Measurements from ENCODE around the gene SH3RF3. TPM values are rescaled to one million over a fixed set of nuclear protein-coding genes. Genes with fewer than 3 reads are reported as not detected.

Gene SH3RF3
- total and polyA plus RNA-seq, 2 of the 13 experiments (the other 11 are each of a cell fraction or from before 2014, with no cell fraction given), result 0.04 TPM; not detected in 1

DNA sequence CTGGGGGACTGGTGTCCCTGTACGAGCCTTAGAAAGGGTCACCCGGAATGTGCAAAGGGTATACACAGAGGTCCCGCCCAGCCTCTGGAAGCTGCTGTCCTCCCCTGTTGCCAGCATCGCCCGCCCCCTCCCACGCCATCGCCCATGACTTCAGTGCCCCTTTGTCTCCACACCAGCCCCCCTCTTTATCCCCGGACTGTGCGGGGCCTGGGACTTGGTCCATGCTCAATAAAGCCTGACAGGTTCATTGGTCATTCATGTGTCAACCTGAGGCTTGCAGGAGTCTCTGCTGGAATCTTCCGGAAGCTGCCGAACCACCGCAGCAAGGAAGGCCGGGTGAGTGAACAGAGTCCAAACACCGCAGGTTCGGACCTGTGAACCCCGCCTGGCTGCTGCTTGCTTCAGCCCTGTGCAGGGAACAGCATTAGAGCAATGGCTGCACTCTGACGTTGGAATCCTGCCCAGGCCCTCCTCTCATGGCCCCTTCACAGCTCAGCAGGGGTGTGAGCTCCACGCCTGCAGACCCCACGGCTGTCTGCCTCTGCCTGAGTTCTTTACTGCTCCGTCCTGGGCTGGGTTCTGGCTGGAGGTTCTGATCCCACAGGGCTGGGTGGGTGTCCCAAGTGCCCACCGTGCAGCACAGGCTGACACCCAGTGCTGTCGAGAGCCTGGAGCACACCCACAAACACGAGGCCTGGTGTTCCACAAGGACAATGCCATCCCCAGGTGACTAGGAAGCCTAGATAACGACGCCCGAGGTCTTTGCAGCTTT lies 388.3 kb downstream of the SH3RF3 start (continued):
- TF ChIP-seq ZNF382 (CRISPR knock-in tag; IDR thresholded peaks at IDR 0.05; ENCODE audit: borderline replicate concordance) (no peak), STAG1 (CRISPR knock-in tag; IDR thresholded peaks at IDR 0.05) (no peak), PHF8 (CRISPR knock-in tag; IDR thresholded peaks at IDR 0.05) (peak; percentile 47), ZNF567 (CRISPR knock-in tag; IDR thresholded peaks at IDR 0.05; ENCODE audit: borderline replicate concordance) (no peak), ZNF891 (CRISPR knock-in tag; IDR thresholded peaks at IDR 0.05) (no peak; the same call in 1 of the 2 replicates), NAIF1 (CRISPR knock-in tag; IDR thresholded peaks at IDR 0.05; ENCODE audit: borderline replicate concordance) (peak; percentile 85; the same call in 1 of the 2 replicates), ISX (CRISPR knock-in tag; conservative IDR thresholded peaks at IDR 0.05) (0 out of 2 replicates have a peak, but pooled peaks have one; percentile 44), KAT8 (CRISPR knock-in tag; IDR thresholded peaks at IDR 0.05) (no peak), KDM5A (IDR thresholded peaks at IDR 0.05; ENCODE audit: borderline replicate concordance, low read length) (no peak), NR2F1 (CRISPR knock-in tag; IDR thresholded peaks at IDR 0.05) (no peak), STAT5B (CRISPR knock-in tag; IDR thresholded peaks at IDR 0.05) (no peak), ZNF549 (CRISPR knock-in tag; IDR thresholded peaks at IDR 0.05) (0 out of 2 replicates have a peak, but pooled peaks have one; percentile 18), SRF (IDR thresholded peaks at IDR 0.05; ENCODE audit: low read depth, low read length) (no peak), ZNF329 (CRISPR knock-in tag; IDR thresholded peaks at IDR 0.05; ENCODE audit: low read depth) (no peak), ZNF772 (CRISPR knock-in tag; IDR thresholded peaks at IDR 0.05) (peak; percentile 72; the same call in 1 of the 2 replicates), ZFAT (CRISPR knock-in tag; conservative IDR thresholded peaks at IDR 0.05) (no peak; the same call in 1 of the 2 replicates), SOX13 (IDR thresholded peaks at IDR 0.05) (no peak), SOX13 (CRISPR knock-in tag; conservative IDR thresholded peaks at IDR 0.05 in 1 of 2, IDR thresholded peaks at IDR 0.05 in 1 of 2) (peak in 1 of 2 experiments; percentile 25; a peak in 1 of 4 replicates), TEAD3 (CRISPR knock-in tag; optimal IDR thresholded peaks at IDR 0.05; ENCODE audit: borderline replicate concordance) (peak; percentile 54)
- TF ChIP-seq, protein P1, sequence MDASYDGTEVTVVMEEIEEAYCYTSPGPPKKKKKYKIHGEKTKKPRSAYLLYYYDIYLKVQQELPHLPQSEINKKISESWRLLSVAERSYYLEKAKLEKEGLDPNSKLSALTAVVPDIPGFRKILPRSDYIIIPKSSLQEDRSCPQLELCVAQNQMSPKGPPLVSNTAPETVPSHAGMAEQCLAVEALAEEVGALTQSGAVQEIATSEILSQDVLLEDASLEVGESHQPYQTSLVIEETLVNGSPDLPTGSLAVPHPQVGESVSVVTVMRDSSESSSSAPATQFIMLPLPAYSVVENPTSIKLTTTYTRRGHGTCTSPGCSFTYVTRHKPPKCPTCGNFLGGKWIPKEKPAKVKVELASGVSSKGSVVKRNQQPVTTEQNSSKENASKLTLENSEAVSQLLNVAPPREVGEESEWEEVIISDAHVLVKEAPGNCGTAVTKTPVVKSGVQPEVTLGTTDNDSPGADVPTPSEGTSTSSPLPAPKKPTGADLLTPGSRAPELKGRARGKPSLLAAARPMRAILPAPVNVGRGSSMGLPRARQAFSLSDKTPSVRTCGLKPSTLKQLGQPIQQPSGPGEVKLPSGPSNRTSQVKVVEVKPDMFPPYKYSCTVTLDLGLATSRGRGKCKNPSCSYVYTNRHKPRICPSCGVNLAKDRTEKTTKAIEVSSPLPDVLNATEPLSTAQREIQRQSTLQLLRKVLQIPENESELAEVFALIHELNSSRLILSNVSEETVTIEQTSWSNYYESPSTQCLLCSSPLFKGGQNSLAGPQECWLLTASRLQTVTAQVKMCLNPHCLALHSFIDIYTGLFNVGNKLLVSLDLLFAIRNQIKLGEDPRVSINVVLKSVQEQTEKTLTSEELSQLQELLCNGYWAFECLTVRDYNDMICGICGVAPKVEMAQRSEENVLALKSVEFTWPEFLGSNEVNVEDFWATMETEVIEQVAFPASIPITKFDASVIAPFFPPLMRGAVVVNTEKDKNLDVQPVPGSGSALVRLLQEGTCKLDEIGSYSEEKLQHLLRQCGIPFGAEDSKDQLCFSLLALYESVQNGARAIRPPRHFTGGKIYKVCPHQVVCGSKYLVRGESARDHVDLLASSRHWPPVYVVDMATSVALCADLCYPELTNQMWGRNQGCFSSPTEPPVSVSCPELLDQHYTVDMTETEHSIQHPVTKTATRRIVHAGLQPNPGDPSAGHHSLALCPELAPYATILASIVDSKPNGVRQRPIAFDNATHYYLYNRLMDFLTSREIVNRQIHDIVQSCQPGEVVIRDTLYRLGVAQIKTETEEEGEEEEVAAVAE (CRISPR knock-in tag; IDR thresholded peaks at IDR 0.05; ENCODE audit: borderline replicate concordance), result no peak
- TF ChIP-seq, protein P2, sequence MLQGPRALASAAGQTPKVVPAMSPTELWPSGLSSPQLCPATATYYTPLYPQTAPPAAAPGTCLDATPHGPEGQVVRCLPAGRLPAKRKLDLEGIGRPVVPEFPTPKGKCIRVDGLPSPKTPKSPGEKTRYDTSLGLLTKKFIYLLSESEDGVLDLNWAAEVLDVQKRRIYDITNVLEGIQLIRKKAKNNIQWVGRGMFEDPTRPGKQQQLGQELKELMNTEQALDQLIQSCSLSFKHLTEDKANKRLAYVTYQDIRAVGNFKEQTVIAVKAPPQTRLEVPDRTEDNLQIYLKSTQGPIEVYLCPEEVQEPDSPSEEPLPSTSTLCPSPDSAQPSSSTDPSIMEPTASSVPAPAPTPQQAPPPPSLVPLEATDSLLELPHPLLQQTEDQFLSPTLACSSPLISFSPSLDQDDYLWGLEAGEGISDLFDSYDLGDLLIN (CRISPR knock-in tag; IDR thresholded peaks at IDR 0.05; ENCODE audit: borderline replicate concordance), result no peak
- TF ChIP-seq, protein P3, sequence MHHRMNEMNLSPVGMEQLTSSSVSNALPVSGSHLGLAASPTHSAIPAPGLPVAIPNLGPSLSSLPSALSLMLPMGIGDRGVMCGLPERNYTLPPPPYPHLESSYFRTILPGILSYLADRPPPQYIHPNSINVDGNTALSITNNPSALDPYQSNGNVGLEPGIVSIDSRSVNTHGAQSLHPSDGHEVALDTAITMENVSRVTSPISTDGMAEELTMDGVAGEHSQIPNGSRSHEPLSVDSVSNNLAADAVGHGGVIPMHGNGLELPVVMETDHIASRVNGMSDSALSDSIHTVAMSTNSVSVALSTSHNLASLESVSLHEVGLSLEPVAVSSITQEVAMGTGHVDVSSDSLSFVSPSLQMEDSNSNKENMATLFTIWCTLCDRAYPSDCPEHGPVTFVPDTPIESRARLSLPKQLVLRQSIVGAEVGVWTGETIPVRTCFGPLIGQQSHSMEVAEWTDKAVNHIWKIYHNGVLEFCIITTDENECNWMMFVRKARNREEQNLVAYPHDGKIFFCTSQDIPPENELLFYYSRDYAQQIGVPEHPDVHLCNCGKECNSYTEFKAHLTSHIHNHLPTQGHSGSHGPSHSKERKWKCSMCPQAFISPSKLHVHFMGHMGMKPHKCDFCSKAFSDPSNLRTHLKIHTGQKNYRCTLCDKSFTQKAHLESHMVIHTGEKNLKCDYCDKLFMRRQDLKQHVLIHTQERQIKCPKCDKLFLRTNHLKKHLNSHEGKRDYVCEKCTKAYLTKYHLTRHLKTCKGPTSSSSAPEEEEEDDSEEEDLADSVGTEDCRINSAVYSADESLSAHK (CRISPR knock-in tag; IDR thresholded peaks at IDR 0.05; ENCODE audit: borderline replicate concordance), result no peak
